HepG2 (cell line): ENCODE results near the gene SLCO2B1. TPM values are rescaled to one million over a fixed set of nuclear protein-coding genes. Genes with fewer than 3 reads are reported as not detected.

Source experiments
- ATAC-seq: fragments of 200-7000 bp; cut with Tn5 transposase; 3 replicates; pipeline ENCODE4 v1.9.1; 2020; ENCODE audit warnings: mild to moderate bottlenecking, moderate library complexity
- BruUV-seq: library from RNA; stranded (reverse); fragments of 400-500 nt; replicated peaks from 2 replicates; lab custom pipeline; 2021; lab: Mats Ljungman, UMichigan
- CTCF ChIA-PET: fragments of 300-600 bp; formaldehyde crosslinking; extraction: SDS; loops from one replicate; lab custom pipeline; 2021; ENCODE audit warnings: low total read pairs, inconsistent platforms, low intra/inter-chr PET ratio; lab: Yijun Ruan, JAX
- POLR2A ChIA-PET: fragments of 350-600 bp; sonication (Branson Sonifier 250); formaldehyde crosslinking; loops from one replicate; lab custom pipeline; 2020; ENCODE audit warnings: antibody characterized with exemption, inconsistent platforms; lab: Yijun Ruan, JAX
- DNase-seq: peaks from one replicate; pipeline ENCODE4 v3.0.0-alpha.2; 2015; ENCODE audit warnings: low spot score
- FAIRE-seq: peaks from 3 replicates; lab custom pipeline; 2011; peaks lifted over from hg19 to GRCh38; lab: Jason Lieb, UNC
- H2AFZ ChIP-seq: one replicate; pipeline ENCODE4 v1.6.1; 2011; ENCODE audit warnings: low read length, inconsistent platforms
- H3K27ac ChIP-seq: fragments of 300-600 bp; 3 replicates; pipeline ENCODE4 v1.8.0; 2011; ENCODE audit warnings: mixed run types, mild to moderate bottlenecking, mixed read lengths, low read length, inconsistent platforms; ENCODE audit not compliant: insufficient read depth; ENCODE audit errors: extremely low read length
- H3K27me3 ChIP-seq, 2 experiments: fragments of 200-600 bp in 1 of 2; 2 replicates in 1 of 2; 3 replicates in 1 of 2; pipeline versions ENCODE4 v1.6.0 to v1.8.0; 2011; ENCODE audit warnings: low read length in 2 of 2, mild to moderate bottlenecking in 2 of 2, moderate library complexity in 2 of 2, inconsistent platforms in 1 of 2; ENCODE audit not compliant: insufficient read depth in 2 of 2, control insufficient read depth in 1 of 2
- H3K36me3 ChIP-seq, 2 experiments: fragments of 200-600 bp in 1 of 2; replicated peaks in 1 of 2; 2 replicates in 1 of 2; 3 replicates in 1 of 2; pipeline versions ENCODE4 v1.5.1 to v1.8.0; 2011; ENCODE audit warnings: low read length in 2 of 2, inconsistent platforms in 1 of 2; ENCODE audit not compliant: insufficient read depth in 2 of 2, control insufficient read depth in 1 of 2
- H3K4me1 ChIP-seq: 2 replicates; pipeline ENCODE4 v1.5.1; 2012; ENCODE audit warnings: low read length, inconsistent platforms; ENCODE audit not compliant: insufficient read depth
- H3K4me2 ChIP-seq: 2 replicates; pipeline ENCODE4 v1.6.0; 2011; ENCODE audit warnings: low read depth, low read length, inconsistent platforms
- H3K4me3 ChIP-seq, 3 experiments: fragments of 200-600 bp in 1 of 3; sonication (generic), shearing (Covaris generic) in 1 of 3; replicated peaks in 1 of 3; 2 replicates each; pipeline ENCODE4 v1.5.1; 2011 to 2016; ENCODE audit warnings: low read length in 3 of 3, inconsistent platforms in 2 of 3, low read depth in 2 of 3, mild to moderate bottlenecking in 2 of 3, control low read depth in 1 of 3, mixed read lengths in 1 of 3; ENCODE audit not compliant: insufficient read depth in 1 of 3
- H3K79me2 ChIP-seq: one replicate; pipeline ENCODE4 v1.6.1; 2011; ENCODE audit warnings: low read length, inconsistent platforms; ENCODE audit not compliant: insufficient read depth
- H3K9ac ChIP-seq: 2 replicates; pipeline ENCODE4 v1.6.0; 2011; ENCODE audit warnings: mild to moderate bottlenecking, low read depth, low read length, inconsistent platforms; ENCODE audit not compliant: insufficient read depth
- H3K9me3 ChIP-seq: 2 replicates; pipeline ENCODE4 v1.5.1; 2012; ENCODE audit warnings: mild to moderate bottlenecking, low read length
- H4K20me1 ChIP-seq: 2 replicates; pipeline ENCODE4 v1.6.0; 2011; ENCODE audit warnings: inconsistent platforms, mild to moderate bottlenecking, low read length, moderate library complexity; ENCODE audit not compliant: insufficient read depth
- CENPX ChIP-seq: sonication (generic); formaldehyde crosslinking; IDR thresholded peaks from 2 replicates; pipeline ENCODE4 v1.9.0; 2021; ENCODE audit warnings: mild to moderate bottlenecking, missing genetic modification reagents, moderate library complexity
- DPF2 ChIP-seq: sonication (generic); formaldehyde crosslinking; IDR thresholded peaks from 2 replicates; pipeline ENCODE4 v1.4.0; 2020; ENCODE audit warnings: mild to moderate bottlenecking, low read depth, missing genetic modification reagents, borderline replicate concordance
- EED ChIP-seq: sonication (generic); formaldehyde crosslinking; IDR thresholded peaks from 2 replicates; pipeline ENCODE4 v1.5.0; 2020; ENCODE audit warnings: mild to moderate bottlenecking, missing genetic modification reagents
- EHMT2 ChIP-seq: fragments of 200-600 bp; sonication (generic); IDR thresholded peaks from 2 replicates; pipeline ENCODE4 v1.7.0; 2017; ENCODE audit warnings: antibody characterized with exemption, low read depth, low read length, borderline replicate concordance
- HCFC1 ChIP-seq: fragments of 150-350 bp; IDR thresholded peaks from 2 replicates; pipeline ENCODE4 v1.6.1; 2014; ENCODE audit warnings: low read depth, low read length
- HNRNPUL1 ChIP-seq: fragments of 200-400 bp; formaldehyde crosslinking; IDR thresholded peaks from 2 replicates; pipeline ENCODE4 v1.6.1; 2017; ENCODE audit warnings: low read depth, mild to moderate bottlenecking, low read length, moderate library complexity
- HOXA7 ChIP-seq: sonication (generic); formaldehyde crosslinking; IDR thresholded peaks from 2 replicates; pipeline ENCODE4 v1.8.1; 2022; ENCODE audit warnings: mild to moderate bottlenecking, missing genetic modification reagents, moderate library complexity
- JUND ChIP-seq: sonication (generic); formaldehyde crosslinking; IDR thresholded peaks from 2 replicates; pipeline ENCODE4 v1.8.0; 2022; ENCODE audit warnings: mild to moderate bottlenecking, missing genetic modification reagents
- KMT2B ChIP-seq: IDR thresholded peaks from 2 replicates; pipeline ENCODE4 v1.6.1; 2016; ENCODE audit warnings: missing genetic modification reagents, missing compliant biosample characterization
- NR3C1 ChIP-seq: sonication (generic); formaldehyde crosslinking; IDR thresholded peaks from 2 replicates; pipeline ENCODE4 v1.4.0; 2020; ENCODE audit warnings: missing genetic modification reagents
- ONECUT2 ChIP-seq: sonication (generic); formaldehyde crosslinking; IDR thresholded peaks from 2 replicates; pipeline ENCODE4 v1.4.0; 2020; ENCODE audit warnings: missing genetic modification reagents
- REL ChIP-seq: sonication (generic); formaldehyde crosslinking; conservative IDR thresholded peaks from 2 replicates; pipeline ENCODE4 v1.8.0; 2022; ENCODE audit warnings: mild to moderate bottlenecking, missing genetic modification reagents, moderate library complexity
- RXRB ChIP-seq: IDR thresholded peaks from 2 replicates; pipeline ENCODE4 v1.6.1; 2016; ENCODE audit warnings: borderline replicate concordance, missing genetic modification reagents, missing compliant biosample characterization
- SNRNP70 ChIP-seq: fragments of 200-400 bp; formaldehyde crosslinking; IDR thresholded peaks from 2 replicates; pipeline ENCODE4 v1.6.1; 2017; ENCODE audit warnings: mild to moderate bottlenecking, low read depth, low read length, moderate library complexity
- TCF7 ChIP-seq: sonication (generic); IDR thresholded peaks from 2 replicates; pipeline ENCODE4 v1.6.1; 2016; ENCODE audit warnings: antibody characterized with exemption, low read depth
- ZBTB3 ChIP-seq: sonication (generic); formaldehyde crosslinking; IDR thresholded peaks from 2 replicates; pipeline ENCODE4 v1.4.0; 2020; ENCODE audit warnings: low read depth, mild to moderate bottlenecking, moderate library complexity, missing genetic modification reagents, borderline replicate concordance
- ZMYM2 ChIP-seq: sonication (generic); formaldehyde crosslinking; IDR thresholded peaks from 2 replicates; pipeline ENCODE4 v1.8.0; 2022; ENCODE audit warnings: mild to moderate bottlenecking, missing genetic modification reagents
- ZNF33B ChIP-seq: sonication (generic); formaldehyde crosslinking; IDR thresholded peaks from 2 replicates; pipeline ENCODE4 v1.5.1; 2020; ENCODE audit warnings: mild to moderate bottlenecking, missing genetic modification reagents
- ZNF605 ChIP-seq: sonication (generic); formaldehyde crosslinking; IDR thresholded peaks from 2 replicates; pipeline ENCODE4 v1.8.0; 2022; ENCODE audit warnings: mild to moderate bottlenecking, missing genetic modification reagents
- ZNF784 ChIP-seq: sonication (generic); formaldehyde crosslinking; IDR thresholded peaks from 2 replicates; pipeline ENCODE4 v1.5.1; 2020; ENCODE audit warnings: missing genetic modification reagents, mild to moderate bottlenecking, borderline replicate concordance
- ZSCAN22 ChIP-seq: sonication (generic); formaldehyde crosslinking; IDR thresholded peaks from 2 replicates; pipeline ENCODE4 v1.4.0; 2020; ENCODE audit warnings: mild to moderate bottlenecking, missing genetic modification reagents
- WGBS: methylation state at CpG from one replicate; pipeline ENCODE4 v1.1.6; 2017; ENCODE audit warnings: low lambda C conversion rate; 5-methylcytosine and 5-hydroxymethylcytosine counted together
- in situ Hi-C: cut with HindIII; loops from 2 replicates; pipeline ENCODE4 v1.10.0; 2017; ENCODE audit warnings: low pct_unique_long_range_greater_than_20kb; ENCODE audit not compliant: extremely low pct_ligation_motif_present
- intact Hi-C: fragments of 100-400 bp; cut with micrococcal nuclease; formaldehyde crosslinking; loops from one replicate; pipeline ENCODE4 v1.10.0; 2022; ENCODE audit not compliant: unreplicated experiment
- polyA plus RNA-seq, 8 experiments: library from polyadenylated mRNA; depleted of rRNA in 3 of 8; stranded (reverse) in 7 of 8; unstranded in 1 of 8; fragments of >200 nt; fragmentation: Illumina TruSeq in 4 of 8; extraction: Trizol in 4 of 8; gene quantifications; 2 replicates each; pipeline versions ENCODE4 v1.2.1 to v1.2.3, GENCODE V29; 2011 to 2016; ENCODE audit warnings: low read depth in 4 of 8, missing spikeins in 1 of 8, mixed read lengths in 1 of 8; ENCODE audit not compliant: insufficient read depth in 1 of 8
- total RNA-seq, 5 experiments: library from RNA; depleted of rRNA; stranded (reverse); fragments of >200 nt; fragmentation: Illumina TruSeq; extraction: Trizol; gene quantifications; 2 replicates each; pipeline ENCODE4 v1.2.3, GENCODE V29; 2016; ENCODE audit warnings: low read depth in 1 of 5
- TF ChIP-seq, protein P1 (sequence below): IDR thresholded peaks from 2 replicates; pipeline ENCODE4 v1.6.1; 2016; ENCODE audit warnings: mild to moderate bottlenecking
- TF ChIP-seq, protein P2 (sequence below): sonication (generic); formaldehyde crosslinking; IDR thresholded peaks from 2 replicates; pipeline ENCODE4 v1.4.0; 2020; ENCODE audit warnings: missing genetic modification reagents

The SLCO2B1 gene
- total and polyA plus RNA-seq, 2 of the 13 experiments (the other 11 are each of a cell fraction or from before 2014, with no cell fraction given) = 15.3 to 19.8 TPM

GRCh38 chr11:75233754-75234172, 82.9 kb downstream of the SLCO2B1 start:
- Histone ChIP-seq H3K27me3 (peaks cover 2 to 10% of the 10 kb centered on the region in 2 experiments; a peak in 4 of 5 replicates), H4K20me1 (no peaks in the 10 kb centered on the region), H3K79me2 (no peaks in the 10 kb centered on the region), H3K9me3 (no peaks in the 10 kb centered on the region), H3K4me2 (no peak overlapping the region), H3K9ac (no peak overlapping the region), H3K36me3 (no peaks in the 10 kb centered on the region), H3K27ac (no peak overlapping the region), H3K4me3 (no peak overlapping the region), H3K4me1 (no peaks in the 10 kb centered on the region), H2AFZ (no peak overlapping the region)
- FAIRE-seq (peak; percentile 40), DNase-seq (peak; percentile 55), ATAC-seq (peak; percentile 48; the same call in 2 of the 3 replicates)
- in situ Hi-C loops (no loop called here), intact Hi-C loops (loop anchor here (1.0 kb wide), 1 partner anchor 19 kb away; no protein-coding TSS in a partner anchor)
- POLR2A ChIA-PET = no interaction called here
- CTCF ChIA-PET = no interaction called here
- 30% methylated on average over 3 of the region's 3 CpGs for WGBS
- no TSS peak for BruUV-seq
- TF ChIP-seq, protein P1, sequence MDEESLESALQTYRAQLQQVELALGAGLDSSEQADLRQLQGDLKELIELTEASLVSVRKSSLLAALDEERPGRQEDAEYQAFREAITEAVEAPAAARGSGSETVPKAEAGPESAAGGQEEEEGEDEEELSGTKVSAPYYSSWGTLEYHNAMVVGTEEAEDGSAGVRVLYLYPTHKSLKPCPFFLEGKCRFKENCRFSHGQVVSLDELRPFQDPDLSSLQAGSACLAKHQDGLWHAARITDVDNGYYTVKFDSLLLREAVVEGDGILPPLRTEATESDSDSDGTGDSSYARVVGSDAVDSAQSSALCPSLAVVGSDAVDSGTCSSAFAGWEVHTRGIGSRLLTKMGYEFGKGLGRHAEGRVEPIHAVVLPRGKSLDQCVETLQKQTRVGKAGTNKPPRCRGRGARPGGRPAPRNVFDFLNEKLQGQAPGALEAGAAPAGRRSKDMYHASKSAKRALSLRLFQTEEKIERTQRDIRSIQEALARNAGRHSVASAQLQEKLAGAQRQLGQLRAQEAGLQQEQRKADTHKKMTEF (CRISPR knock-in tag) = no peak
- TF ChIP-seq HNRNPUL1 = no peak
- no peak for TF ChIP-seq ZBTB3 (CRISPR knock-in tag)
- peak; percentile 61; the same call in 1 of the 2 replicates for TF ChIP-seq KMT2B (CRISPR knock-in tag)
- no peak for TF ChIP-seq SNRNP70
- TF ChIP-seq ZNF33B (CRISPR knock-in tag) = no peak
- no peak for TF ChIP-seq DPF2
- no peak for TF ChIP-seq ZNF784 (CRISPR knock-in tag)
- no peak for TF ChIP-seq ZMYM2 (CRISPR knock-in tag)
- peak; percentile 50; the same call in 1 of the 2 replicates for TF ChIP-seq RXRB (CRISPR knock-in tag)
- TF ChIP-seq, protein P2, sequence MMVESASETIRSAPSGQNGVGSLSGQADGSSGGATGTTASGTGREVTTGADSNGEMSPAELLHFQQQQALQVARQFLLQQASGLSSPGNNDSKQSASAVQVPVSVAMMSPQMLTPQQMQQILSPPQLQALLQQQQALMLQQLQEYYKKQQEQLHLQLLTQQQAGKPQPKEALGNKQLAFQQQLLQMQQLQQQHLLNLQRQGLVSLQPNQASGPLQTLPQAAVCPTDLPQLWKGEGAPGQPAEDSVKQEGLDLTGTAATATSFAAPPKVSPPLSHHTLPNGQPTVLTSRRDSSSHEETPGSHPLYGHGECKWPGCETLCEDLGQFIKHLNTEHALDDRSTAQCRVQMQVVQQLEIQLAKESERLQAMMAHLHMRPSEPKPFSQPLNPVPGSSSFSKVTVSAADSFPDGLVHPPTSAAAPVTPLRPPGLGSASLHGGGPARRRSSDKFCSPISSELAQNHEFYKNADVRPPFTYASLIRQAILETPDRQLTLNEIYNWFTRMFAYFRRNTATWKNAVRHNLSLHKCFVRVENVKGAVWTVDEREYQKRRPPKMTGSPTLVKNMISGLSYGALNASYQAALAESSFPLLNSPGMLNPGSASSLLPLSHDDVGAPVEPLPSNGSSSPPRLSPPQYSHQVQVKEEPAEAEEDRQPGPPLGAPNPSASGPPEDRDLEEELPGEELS (CRISPR knock-in tag) = no peak; the same call in 1 of the 2 replicates
- no peak for TF ChIP-seq ZSCAN22 (CRISPR knock-in tag)
- TF ChIP-seq REL (CRISPR knock-in tag) = no peak
- no peak for TF ChIP-seq EED (CRISPR knock-in tag)
- TF ChIP-seq ONECUT2 (CRISPR knock-in tag) = 0 out of 2 replicates have a peak, but pooled peaks have one; percentile 17
- no peak for TF ChIP-seq JUND
- no peak for TF ChIP-seq HOXA7 (CRISPR knock-in tag)
- TF ChIP-seq NR3C1 (CRISPR knock-in tag) = no peak
- no peak for TF ChIP-seq TCF7
- TF ChIP-seq ZNF605 = no peak
- TF ChIP-seq CENPX (CRISPR knock-in tag) = no peak
- TF ChIP-seq EHMT2 = peak; percentile 98
- TF ChIP-seq HCFC1 = no peak
